ENCODE results near the gene PAX7.

DNA sequence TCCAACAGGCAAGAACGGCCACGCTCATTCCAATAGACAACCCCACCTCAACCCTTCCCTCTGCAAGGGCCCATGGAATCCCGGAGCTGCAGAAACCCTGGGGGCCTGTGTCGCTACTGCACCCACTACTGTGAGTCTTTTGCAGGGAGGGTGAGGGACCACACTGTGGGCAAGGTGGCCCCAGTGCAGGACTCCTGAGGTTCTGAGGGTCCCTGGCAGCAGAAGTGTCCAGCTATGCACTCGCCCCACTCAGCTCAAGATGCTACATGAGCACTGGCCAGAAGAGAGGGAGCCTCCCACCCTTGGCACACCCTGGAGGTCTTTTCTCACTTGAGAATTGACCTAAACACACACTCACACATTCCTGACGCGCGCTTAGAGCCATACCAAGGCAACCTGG, 2.1 kb upstream of the PAX7 start:
- TF ChIP-seq, protein P1, sequence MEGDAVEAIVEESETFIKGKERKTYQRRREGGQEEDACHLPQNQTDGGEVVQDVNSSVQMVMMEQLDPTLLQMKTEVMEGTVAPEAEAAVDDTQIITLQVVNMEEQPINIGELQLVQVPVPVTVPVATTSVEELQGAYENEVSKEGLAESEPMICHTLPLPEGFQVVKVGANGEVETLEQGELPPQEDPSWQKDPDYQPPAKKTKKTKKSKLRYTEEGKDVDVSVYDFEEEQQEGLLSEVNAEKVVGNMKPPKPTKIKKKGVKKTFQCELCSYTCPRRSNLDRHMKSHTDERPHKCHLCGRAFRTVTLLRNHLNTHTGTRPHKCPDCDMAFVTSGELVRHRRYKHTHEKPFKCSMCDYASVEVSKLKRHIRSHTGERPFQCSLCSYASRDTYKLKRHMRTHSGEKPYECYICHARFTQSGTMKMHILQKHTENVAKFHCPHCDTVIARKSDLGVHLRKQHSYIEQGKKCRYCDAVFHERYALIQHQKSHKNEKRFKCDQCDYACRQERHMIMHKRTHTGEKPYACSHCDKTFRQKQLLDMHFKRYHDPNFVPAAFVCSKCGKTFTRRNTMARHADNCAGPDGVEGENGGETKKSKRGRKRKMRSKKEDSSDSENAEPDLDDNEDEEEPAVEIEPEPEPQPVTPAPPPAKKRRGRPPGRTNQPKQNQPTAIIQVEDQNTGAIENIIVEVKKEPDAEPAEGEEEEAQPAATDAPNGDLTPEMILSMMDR (IDR thresholded peaks at IDR 0.05), result no peak
- no peak for TF ChIP-seq POLR2AphosphoS5 (IDR thresholded peaks at IDR 0.05)
- TF ChIP-seq POLR2A (IDR thresholded peaks at IDR 0.05), result no peak

All from sigmoid colon (tissue), 4 donors.